Astrocyte of the cerebellum (primary cell): ENCODE data around the gene MAML2.

Experiments used
- DNase-seq: peaks from one replicate; pipeline ENCODE4 v3.0.0-alpha.2; 2011; ENCODE audit warnings: low read depth
- H3K4me3 ChIP-seq: 2 replicates; pipeline ENCODE4 v1.5.1; 2011; ENCODE audit warnings: mild to moderate bottlenecking, low read depth, low read length, moderate library complexity
- in situ Hi-C: cut with HindIII; loops from 2 replicates; pipeline ENCODE4 v1.10.0; 2017; ENCODE audit warnings: low sequenced_read_pairs
- TF ChIP-seq, protein P1 (sequence below): IDR thresholded peaks from 2 replicates; pipeline ENCODE4 v1.5.1; 2012; ENCODE audit warnings: low read length, low read depth, moderate library complexity, mild to moderate bottlenecking; ENCODE audit errors: missing control alignments

MAML2 gene

GRCh38 chr11:96221244-96222070 lies 121.5 kb downstream of the MAML2 start:
- in situ Hi-C loops, result loop anchor here (5.0 kb wide), 1 partner anchor 34 kb away; no protein-coding TSS in a partner anchor
- no peak for DNase-seq
- TF ChIP-seq, protein P1, sequence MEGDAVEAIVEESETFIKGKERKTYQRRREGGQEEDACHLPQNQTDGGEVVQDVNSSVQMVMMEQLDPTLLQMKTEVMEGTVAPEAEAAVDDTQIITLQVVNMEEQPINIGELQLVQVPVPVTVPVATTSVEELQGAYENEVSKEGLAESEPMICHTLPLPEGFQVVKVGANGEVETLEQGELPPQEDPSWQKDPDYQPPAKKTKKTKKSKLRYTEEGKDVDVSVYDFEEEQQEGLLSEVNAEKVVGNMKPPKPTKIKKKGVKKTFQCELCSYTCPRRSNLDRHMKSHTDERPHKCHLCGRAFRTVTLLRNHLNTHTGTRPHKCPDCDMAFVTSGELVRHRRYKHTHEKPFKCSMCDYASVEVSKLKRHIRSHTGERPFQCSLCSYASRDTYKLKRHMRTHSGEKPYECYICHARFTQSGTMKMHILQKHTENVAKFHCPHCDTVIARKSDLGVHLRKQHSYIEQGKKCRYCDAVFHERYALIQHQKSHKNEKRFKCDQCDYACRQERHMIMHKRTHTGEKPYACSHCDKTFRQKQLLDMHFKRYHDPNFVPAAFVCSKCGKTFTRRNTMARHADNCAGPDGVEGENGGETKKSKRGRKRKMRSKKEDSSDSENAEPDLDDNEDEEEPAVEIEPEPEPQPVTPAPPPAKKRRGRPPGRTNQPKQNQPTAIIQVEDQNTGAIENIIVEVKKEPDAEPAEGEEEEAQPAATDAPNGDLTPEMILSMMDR, result no peak
- H3K4me3 ChIP-seq, result no peak overlapping the region

DNA sequence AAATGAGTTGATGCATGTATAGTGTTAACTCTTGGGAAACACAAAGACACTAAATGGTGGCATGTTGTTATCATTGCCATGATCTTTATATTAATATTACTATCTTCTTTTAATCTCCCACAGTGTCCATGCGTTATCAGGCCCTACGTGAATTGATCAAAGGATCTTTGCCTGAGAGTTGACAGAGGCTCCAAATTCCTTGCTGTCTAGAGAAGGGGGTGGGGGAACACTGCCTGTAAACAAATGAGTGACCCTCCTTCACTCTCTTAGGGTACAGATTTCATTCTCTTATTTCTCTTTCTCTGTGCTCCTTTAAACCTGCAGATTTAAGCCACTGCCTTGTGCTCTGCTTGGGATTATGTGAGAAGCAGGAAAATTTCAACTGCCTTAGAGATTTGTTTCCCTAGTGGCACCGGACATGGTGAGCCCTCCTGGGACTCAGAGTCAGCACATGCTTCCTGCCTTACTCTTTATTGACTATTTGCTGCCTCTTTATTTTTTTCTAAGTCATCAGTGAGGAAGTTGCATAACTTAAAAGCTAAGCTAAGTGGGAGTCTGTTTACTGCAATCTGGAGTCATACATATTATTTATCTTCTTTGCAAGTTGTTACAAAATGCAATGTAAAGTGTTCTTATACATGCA lies 122.9 kb downstream of the MAML2 start:
- in situ Hi-C loops, result loop anchor here (5.0 kb wide), 1 partner anchor 33 kb away; no protein-coding TSS in a partner anchor
- TF ChIP-seq, protein P1, result no peak
- H3K4me3 ChIP-seq, result no peak overlapping the region
- no peak for DNase-seq

GRCh38 chr11:96218901-96219300 lies 124.1 kb downstream of the MAML2 start:
- TF ChIP-seq, protein P1, result no peak
- DNase-seq, result no peak
- in situ Hi-C loops, result no loop called here
- no peak overlapping the region for H3K4me3 ChIP-seq

- TF ChIP-seq, protein P1, result no peak
- in situ Hi-C loops, result no loop called here
- H3K4me3 ChIP-seq, result no peak overlapping the region
Observed at GRCh38 chr11:96218006-96218405, 125.0 kb downstream of the MAML2 start.

GRCh38 chr11:96217206-96217605 lies 125.8 kb downstream of the MAML2 start:
- in situ Hi-C loops, result no loop called here
- no peak for DNase-seq
- H3K4me3 ChIP-seq, result no peak overlapping the region
- TF ChIP-seq, protein P1, result no peak

More at GRCh38 chr11:96218006-96218405, 125.0 kb downstream of the MAML2 start:
- DNase-seq, result no peak

DNA sequence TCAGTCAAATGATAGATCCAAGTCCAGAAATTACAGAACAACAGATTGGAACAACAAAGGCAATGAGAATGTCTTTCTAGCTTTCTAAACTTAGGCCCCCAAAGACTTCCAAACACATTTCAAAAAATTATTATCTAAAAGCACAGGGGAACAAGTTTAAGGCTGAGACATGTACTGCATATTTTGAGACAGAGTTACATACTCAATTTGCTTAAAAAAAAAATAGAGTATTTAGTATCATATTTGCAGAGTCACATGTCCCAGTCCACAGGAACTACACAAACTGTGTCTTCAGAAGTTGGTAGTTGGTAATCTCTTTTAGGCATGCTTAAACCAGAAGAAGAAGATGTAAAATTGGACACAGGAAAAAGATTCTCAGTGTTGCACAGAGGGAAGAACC lies 127.2 kb downstream of the MAML2 start:
- DNase-seq, result no peak
- no peak overlapping the region for H3K4me3 ChIP-seq
- in situ Hi-C loops, result no loop called here
- TF ChIP-seq, protein P1, result no peak
